Choroid plexus epithelial cell (primary cell): ENCODE results near the gene PNMT.

Source experiments
- DNase-seq: peaks from one replicate; pipeline ENCODE4 v3.0.0-alpha.2; 2010; ENCODE audit warnings: low read depth
- H3K4me3 ChIP-seq: 2 replicates; pipeline ENCODE4 v1.5.1; 2011; ENCODE audit warnings: low read depth, mild to moderate bottlenecking, control low read depth, low read length, moderate library complexity
- TF ChIP-seq, protein P1 (sequence below): conservative IDR thresholded peaks from 2 replicates; pipeline ENCODE4 v1.5.1; 2011; ENCODE audit warnings: low read depth, mild to moderate bottlenecking, control low read depth, inconsistent platforms, low read length, moderate library complexity

The PNMT gene

DNA sequence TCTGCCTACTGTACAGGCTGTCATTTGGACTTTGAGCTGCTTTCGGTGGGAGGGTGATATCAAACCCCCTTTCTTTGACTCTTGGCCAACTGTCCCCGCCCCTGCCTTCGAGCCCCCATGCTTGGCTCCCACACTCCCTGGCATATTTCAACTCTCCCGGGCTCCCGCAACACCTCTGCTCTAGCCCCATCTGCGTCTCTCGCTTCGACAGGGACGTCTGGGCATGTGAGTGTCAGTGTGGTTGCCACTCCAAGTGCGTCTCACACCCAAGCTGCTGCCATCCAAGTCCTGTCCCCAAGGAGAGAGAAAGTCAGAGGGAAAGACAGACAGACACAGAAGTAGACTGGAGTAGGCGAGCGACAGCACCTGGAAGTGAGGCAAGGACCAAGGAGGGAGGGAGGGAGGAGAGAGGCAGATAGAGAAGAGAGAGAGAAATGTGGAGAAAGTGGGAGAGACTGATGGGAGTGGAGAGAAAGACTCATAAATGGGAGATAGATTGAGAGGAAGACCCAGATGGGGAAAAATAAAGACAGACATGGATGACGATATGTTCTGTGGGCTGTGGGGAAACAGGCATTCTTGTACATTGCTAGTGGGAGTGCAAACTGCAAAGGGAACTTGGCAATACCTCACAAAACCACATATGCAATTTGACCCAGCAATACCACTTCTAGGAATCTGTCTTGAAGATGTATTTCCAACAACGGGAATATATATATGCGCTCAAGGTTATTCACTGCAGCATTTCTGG lies 19.5 kb upstream of the PNMT start:
- TF ChIP-seq, protein P1, sequence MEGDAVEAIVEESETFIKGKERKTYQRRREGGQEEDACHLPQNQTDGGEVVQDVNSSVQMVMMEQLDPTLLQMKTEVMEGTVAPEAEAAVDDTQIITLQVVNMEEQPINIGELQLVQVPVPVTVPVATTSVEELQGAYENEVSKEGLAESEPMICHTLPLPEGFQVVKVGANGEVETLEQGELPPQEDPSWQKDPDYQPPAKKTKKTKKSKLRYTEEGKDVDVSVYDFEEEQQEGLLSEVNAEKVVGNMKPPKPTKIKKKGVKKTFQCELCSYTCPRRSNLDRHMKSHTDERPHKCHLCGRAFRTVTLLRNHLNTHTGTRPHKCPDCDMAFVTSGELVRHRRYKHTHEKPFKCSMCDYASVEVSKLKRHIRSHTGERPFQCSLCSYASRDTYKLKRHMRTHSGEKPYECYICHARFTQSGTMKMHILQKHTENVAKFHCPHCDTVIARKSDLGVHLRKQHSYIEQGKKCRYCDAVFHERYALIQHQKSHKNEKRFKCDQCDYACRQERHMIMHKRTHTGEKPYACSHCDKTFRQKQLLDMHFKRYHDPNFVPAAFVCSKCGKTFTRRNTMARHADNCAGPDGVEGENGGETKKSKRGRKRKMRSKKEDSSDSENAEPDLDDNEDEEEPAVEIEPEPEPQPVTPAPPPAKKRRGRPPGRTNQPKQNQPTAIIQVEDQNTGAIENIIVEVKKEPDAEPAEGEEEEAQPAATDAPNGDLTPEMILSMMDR: no peak
- DNase-seq: peak; percentile 65
- H3K4me3 ChIP-seq: no peak overlapping the region

DNA sequence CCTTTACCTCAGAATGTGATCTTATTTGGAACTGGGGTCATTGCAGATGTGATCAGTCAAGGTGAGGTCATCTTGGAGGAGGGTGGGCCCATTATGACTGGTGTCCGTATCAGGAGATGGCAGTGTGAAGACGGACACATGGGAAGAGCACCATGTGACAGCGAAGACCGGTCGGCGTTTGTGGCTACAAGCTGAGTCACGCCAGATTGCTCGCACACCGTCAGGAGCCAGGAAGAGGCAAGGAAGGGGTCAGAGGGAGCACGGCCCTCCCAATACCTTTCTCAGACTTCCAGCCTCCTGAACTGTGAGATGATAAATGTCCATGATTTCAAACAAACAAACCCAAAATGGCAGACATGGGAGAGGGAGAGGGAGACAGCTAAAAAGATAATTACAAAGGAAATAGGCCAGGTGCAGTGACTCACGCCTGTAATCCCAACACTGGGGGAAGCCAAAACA lies 18.1 kb upstream of the PNMT start:
- TF ChIP-seq, protein P1: no peak
- no peak for DNase-seq
- H3K4me3 ChIP-seq: no peak overlapping the region

DNA sequence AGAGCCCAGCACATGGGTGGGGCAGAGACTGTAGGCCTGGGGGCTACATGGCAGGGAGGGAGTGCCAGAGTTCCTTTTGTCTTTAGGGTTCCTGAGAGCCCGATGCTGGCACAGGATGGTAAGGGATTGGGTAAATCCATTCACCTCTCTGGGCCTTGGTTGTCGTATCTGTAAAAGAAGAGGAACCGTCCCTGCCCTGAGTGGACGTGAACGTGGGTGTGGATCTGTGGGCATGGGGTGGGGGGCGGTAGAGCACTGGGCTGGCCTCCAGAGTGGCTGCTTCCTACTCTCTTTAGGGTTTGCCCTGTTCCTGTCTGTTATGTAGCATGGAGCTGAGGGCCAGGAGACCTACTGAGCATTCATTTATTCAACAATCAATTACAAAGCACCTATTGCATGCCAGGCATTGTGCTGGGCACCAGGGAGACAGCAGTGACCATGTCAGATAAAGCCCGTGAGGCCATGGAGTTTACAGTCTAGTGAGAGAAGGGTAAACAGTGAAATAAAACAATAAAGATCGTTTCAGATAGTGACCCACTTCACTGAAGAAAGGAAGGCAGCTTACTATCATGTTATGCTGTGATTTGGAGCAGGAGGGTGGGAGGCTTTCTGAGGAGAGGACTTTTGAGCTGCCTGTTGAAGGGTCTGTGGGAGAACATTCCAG lies 16.2 kb upstream of the PNMT start:
- DNase-seq: no peak
- TF ChIP-seq, protein P1: no peak

DNA sequence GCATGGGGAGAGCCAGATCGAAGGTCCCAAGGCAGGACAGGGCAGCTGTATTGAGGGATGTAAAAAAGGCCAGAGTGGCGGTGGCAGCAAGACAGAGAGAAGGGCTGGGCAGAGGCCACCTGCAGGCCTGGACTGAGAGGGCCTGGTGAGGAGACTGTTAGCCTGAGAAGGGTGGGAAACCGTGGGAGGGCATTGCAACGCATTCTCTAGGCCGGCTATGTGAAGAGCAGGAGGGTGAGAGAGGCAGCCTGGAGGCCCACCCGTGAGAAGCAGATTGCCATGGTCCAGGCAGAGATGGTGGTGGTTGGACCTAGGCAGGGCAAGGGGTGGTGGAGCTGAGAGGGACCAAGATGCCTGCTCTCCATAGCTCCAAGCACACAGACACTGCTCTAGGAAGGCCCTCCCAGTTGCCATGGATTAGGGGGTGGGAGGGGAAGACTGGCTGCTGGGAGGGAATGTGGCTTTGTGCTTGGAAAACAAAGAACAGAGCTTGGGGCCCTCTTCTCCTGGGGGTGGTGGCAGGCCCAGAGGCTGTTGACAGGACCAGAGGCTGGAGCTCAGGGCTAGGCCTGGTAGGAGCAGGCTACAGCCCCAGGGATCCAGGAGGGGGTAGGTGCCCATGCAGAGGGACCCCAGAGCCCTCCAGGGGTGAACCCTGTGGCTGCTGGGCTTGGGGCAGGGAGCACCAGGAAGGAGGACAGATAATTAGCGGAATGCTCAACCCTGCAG lies 15.5 kb upstream of the PNMT start:
- DNase-seq: no peak
- TF ChIP-seq, protein P1: no peak
- no peak overlapping the region for H3K4me3 ChIP-seq

More for the DNA sequence above, 16.2 kb upstream of the PNMT start:
- no peak overlapping the region for H3K4me3 ChIP-seq

DNA sequence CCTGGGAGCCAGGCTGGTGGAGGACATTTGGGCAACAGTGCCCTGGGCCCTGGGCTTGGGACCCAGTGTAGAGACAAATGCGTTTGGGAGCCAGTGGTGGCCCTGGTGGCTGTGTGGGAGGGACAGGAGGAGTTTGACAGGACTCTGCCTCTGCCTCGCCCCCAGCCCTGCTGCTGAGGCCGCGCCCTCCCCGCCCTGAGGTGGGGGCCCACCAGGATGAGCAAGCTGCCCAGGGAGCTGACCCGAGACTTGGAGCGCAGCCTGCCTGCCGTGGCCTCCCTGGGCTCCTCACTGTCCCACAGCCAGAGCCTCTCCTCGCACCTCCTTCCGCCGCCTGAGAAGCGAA lies 15.0 kb upstream of the PNMT start:
- TF ChIP-seq, protein P1: no peak
- DNase-seq: no peak
- no peak overlapping the region for H3K4me3 ChIP-seq

DNA sequence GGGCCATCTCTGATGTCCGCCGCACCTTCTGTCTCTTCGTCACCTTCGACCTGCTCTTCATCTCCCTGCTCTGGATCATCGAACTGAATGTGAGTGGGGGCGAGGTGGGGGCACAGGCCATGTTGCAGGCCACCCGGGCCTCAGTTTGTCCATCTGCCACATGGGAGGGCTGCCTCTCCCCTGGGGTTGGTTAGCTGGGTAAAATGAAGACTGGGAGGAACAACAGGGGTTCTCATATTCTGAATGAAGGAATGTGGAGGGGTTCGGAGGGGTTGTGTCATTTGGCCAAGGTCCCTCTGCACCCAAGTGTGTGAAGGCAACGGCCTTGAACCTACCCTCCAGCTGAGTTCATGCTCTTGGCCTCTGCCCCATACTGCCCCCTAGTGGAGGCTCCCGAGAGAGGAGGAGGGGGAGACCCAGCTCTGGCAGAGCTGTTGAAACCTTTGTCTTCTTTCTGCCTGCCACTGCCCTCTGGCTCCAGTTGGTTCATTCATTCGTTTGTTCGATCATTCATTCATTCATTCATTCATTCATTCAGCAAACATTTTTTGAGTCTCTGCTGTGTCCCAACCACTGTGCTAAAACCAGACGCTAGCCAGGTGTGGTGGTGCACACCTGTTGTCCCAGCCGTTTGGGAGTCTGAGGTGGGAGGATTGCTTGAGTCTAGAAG lies 14.5 kb upstream of the PNMT start:
- DNase-seq: peak; percentile 37
- H3K4me3 ChIP-seq: no peak overlapping the region
- TF ChIP-seq, protein P1: peak; percentile 90
